HG03460 (cell line): ENCODE data around the gene ALOX15.
"Not testable (repeated sequence)": the region's sequence is repeated elsewhere in the genome, so short reads cannot be mapped to it uniquely, and the experiment has no call there.

Experiments used
- ATAC-seq: cut with Tn5 transposase; IDR thresholded peaks from one replicate; pipeline ENCODE4 v1.9.1; 2021; ENCODE audit not compliant: unreplicated experiment

ALOX15 gene

DNA sequence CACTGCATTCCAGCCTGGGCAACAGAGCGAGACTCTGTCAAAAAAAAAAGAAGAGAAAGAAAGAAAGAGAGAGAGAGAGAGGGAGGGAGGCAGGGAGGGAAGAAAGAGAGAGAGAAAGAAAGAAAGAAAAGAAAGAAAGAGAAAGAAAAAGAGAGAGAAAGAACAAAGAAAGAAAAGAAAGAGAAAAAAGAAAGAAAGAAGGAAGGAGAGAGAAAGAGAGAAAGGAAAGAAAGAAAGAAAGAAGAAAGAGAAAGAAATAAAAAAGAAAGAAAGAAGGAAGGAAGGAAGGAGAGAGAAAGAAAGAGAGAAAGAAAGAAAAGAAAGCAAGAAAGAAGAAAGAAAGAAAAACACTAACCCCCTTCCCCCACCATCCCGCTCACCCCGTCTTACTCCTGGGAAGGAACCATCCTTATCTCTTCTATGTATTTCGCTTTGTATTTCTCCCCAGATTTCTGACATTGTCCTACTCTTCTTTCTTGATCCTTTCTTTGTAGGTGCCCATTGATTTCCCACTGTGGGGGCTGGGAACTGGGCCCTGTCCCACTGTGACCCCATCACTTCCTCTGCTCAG is 20.9 kb downstream of the ALOX15 start:
- no peak for ATAC-seq

DNA sequence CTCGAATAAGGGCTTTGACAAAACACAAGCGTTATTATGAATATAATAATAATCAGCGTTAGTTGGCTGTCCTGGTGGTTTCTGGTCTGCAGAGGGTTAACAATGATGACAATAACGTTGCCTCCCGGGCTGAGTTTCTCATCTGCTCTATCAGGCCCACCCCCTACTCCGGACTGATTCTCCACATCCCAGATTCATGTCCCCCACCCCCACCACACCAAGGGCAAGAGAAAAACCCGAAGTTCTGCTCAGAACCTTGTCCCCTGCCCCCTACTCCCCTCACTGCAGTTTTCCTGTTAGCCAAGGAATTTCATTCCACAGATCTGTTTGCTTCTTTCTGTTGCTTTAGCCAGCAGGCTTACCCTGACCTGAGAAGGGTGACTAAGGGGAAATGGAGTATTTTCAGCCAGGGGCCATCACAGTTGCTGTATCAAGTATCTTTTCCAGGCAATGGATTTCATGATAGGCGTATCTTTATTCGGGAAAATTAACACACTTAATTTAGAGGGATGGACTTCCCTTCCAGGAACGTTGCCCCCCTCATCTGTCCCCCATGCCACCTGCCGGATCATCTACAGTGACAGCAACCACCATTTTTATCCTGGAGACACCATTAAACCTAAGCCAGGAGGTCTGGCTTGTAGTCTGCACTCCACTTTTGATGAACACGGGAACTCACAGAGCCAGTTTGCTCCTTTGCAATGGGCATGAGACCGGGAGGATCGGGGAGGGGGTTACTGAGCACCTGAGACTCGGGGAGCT is 23.7 kb downstream of the ALOX15 start:
- no peak for ATAC-seq

DNA sequence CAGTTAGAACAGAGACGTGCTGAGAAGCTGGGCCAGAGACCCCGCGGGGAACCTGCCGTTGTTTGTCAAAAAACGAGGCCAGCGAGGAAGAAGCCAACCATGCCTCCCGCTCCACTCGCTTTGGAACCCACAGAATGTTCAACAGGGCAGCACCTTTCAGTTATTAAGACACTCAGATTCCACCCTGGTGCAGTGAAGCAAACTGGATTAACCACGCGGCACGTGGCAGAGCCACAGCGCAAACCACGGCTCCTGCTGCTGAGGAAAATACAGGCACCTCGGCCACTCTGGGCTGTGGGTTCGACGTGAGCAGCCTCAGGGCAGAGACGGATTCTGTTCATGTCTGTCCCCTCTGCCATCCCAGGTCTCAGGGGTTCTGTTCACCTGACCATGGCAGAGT is 24.4 kb downstream of the ALOX15 start:
- ATAC-seq = no peak

DNA sequence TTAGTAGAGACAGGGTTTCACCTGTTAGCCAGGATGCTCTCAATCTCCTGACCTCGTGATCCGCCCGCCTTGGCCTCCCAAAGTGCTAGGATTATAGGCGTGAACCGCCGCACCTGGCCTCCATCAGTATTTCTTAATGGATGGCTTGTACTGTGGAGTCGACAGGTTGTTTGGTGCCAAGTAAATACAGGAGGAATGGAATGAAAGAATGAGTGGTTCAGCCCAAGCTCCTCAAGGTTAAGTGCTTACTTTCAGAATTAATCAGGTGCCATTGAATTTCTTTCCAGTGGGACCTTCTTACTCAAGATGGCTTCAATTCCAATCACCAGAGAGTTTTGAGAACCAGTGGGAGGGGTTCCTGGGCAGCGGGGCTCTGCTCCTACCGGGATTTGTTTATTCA is 25.0 kb downstream of the ALOX15 start:
- ATAC-seq = no peak

DNA sequence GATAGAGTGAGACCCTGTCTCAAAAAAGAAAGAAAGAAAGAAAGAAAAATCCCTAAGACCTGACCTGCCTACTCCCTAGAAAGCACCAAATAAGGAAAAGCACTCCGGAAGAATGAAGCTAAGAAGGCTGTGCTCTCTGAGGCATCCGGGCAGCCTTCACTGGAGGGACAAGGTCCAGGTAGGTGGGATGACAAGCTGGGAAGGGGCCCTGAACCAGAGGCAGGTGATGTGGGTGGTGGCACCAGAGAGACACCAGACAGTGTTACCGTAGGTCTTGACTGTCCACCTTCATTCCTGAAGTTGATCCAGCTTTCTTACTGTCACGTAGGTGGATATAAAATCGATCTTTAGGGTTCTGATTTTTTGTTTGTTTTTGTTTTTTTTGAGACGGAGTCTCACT is 30.8 kb downstream of the ALOX15 start:
- no peak for ATAC-seq

DNA sequence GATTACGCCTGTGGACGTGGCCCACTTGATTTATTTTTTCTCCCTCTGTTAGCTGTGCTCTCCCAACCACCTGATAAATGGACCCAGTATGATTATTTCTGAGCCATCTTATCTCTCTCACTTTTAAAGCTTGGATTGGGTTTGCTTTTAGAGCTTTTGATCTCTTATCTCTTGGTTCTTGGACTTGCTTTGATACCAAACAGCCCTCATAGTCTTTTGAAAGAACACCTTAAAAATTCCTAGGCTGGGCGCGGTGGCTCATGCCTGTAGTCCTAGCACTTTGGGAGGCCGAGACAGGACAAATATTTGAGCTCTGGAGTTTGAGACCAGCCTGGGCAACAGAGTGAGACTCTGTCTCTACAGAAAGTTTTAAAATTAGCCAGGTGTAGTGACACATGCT is 31.3 kb downstream of the ALOX15 start:
- ATAC-seq = no peak

DNA sequence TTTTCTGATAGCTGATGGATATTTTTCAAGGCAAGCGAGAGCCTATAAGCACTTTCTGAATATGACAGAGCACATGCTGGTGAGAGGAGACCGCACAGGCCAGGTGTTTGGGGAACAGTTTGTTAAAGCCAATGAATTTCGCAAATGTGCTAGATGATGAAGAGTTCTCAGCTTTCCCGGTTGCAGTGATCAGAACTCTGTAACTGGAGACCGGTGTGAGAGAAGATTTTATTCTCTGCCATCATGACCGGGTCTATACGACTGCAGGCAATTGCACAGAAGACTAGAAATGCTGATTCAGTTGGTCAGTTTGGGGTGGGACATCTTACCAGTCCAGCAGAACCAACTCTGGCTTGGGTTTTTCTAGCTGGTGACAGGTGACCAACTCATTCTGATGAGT is 31.7 kb downstream of the ALOX15 start:
- no peak for ATAC-seq

DNA sequence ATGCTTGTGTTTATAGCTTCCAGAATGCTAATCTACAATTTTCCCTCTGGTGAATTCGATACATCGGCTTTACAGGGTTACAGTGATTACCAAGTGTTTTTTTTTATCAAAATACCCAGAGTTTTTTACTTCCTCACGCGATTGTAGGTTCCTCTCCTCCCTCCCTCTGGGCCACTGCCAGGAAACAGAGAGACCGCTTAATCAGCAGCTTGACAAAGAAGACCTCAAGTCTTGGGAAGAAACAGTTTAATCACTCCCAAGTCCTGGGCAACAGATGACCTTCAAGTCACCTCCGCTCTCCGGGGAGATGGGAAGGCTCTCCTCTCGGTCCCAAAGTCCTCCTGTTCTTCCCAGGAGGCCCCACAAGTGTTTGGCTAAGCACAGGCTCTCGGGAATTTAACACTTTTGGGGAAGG is 33.7 kb downstream of the ALOX15 start:
- ATAC-seq = no peak

DNA sequence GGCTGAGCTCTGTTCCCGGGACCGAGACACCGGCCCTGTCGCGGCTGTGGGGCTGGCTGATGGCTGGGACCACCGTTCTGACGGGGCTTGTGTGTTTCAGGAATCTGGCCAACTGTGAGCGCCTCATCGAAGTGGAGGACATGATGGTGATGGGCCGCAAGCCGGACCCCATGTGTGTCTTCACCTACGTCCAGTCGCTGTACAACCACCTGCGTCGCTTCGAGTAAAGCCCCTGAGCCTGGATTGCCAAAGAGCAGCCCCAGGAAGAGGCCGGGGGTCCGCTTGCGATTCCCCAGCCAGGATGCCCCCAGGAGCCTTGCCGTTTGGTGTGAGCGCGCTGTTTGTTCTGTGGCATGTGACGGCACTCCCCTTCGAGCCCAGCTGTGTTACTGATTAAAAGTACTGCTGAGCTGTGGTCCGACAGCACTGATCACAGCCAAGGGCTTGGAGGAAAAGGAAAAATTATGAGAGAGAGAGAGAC is 34.2 kb downstream of the ALOX15 start:
- no peak for ATAC-seq

DNA sequence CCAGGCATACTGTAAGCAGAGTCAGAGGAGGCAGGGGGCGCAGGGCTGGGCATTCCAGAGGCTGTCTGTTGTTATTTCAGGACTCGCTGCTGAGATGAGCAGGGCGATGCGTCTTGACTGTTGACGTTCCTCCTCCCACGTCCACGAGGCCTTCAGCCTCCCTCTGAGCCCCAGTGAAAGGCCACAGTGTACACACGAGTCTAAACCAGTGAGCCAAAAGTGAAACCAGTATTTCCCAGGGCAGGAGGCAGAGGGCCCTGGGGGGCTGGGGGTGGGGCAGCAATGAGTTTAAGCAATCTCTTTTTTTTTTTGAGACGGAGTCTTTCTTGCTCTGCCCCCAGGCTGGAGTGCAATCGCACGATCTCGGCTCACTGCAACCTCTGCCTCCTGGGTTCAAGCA is 35.7 kb downstream of the ALOX15 start:
- ATAC-seq = no peak

DNA sequence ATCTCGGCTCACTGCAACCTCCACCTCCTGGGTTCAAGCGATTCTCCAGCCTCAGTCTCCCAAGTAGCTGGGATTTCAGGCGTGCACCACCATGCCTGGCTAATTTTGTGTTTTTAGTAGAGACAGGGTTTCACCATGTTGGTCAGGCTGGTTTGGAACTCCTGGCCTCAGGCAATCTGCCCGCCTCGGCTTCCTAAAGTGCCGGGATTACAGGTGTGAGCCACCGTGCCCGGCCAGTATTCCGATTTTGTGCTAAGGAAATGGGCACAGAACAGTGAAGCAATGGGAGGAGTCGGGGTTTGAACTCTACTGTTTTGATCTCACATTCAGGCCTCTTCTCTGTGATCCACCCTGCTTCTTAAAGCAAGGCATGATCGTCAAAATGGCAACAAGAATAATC is 36.7 kb downstream of the ALOX15 start:
- not testable (repeated sequence) for ATAC-seq

DNA sequence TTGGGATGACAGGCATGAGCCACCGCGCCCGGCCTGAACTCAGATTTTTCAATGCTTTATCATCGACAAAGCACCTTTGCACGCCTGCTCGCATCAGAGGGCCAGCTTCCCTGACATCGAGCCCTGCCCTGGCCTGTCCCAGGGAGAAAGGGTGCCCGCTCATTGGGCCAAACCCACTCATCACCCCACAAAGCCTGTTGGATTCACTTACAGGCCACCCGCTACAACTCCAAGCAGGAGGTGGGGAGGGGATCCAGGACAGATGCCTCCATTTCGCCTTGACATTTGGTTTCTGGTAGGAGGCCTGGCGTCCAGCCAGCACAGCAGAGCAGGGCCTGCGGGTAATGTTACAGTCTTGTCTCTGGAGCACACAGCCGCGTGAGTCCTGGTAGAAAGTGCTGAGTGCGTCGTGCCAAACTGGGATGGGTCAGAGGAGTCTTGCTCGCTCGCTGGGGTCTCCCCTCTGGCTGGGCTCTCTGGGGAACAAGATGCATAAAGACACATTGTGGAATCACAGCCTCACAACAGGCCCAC is 37.3 kb downstream of the ALOX15 start:
- no peak for ATAC-seq

DNA sequence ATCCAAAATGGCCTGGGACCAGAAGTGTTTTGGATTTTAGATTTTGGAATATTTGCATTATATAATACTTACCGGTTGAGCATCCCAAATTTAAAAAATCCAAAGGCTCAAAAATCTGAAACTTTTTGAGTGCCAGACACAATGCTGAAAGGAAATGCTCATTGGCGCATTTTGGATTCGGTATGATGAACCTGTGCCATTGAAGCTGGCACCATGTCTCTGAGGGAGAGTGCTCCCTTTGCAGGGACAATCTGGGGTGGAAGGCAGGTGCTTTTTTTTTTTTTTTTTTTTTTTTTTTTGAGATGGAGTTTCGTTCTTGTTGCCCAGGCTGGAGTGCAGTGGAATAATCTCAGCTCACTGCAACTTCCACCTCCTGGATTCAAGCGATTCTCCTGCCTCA is 39.4 kb downstream of the ALOX15 start:
- ATAC-seq = no peak

DNA sequence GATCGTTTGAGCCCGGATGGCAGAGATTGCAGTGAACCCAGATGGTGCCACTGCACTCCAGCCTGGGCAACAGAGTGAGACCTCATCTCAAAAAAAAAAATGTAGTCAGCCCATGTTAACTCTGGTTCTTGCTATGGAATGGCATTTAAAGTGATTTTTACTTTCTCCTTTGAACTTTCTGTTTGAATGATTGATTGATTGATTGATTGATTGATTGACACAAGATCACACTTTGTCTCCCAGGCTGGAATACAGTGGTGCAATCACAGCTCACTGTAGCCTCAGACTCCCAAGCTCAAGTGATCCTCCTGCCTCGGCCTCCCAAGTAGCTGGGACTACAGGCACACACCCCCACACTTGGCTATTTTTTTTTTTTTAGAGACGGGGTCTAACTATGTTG is 40.2 kb downstream of the ALOX15 start:
- ATAC-seq = no peak

DNA sequence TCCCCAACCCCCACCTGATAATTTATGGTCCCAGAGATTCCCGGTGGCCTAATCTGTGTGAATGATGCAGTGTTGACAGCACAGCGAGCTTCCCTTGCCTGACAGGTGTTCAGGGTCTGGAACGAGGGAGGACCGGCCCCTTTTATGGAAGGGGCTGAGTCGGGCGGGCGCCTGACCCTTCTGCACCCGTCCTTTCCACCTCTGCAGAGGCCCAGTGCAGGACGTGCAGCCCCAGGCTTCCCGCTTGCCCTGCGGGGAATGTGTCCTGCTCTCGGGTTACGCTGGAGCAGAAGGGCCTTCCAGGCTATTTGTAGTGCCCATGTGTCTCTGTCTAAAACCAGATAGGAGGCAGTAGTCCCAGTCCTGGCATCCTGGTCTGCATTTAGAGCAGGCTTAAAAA is 40.9 kb downstream of the ALOX15 start:
- ATAC-seq = no peak

DNA sequence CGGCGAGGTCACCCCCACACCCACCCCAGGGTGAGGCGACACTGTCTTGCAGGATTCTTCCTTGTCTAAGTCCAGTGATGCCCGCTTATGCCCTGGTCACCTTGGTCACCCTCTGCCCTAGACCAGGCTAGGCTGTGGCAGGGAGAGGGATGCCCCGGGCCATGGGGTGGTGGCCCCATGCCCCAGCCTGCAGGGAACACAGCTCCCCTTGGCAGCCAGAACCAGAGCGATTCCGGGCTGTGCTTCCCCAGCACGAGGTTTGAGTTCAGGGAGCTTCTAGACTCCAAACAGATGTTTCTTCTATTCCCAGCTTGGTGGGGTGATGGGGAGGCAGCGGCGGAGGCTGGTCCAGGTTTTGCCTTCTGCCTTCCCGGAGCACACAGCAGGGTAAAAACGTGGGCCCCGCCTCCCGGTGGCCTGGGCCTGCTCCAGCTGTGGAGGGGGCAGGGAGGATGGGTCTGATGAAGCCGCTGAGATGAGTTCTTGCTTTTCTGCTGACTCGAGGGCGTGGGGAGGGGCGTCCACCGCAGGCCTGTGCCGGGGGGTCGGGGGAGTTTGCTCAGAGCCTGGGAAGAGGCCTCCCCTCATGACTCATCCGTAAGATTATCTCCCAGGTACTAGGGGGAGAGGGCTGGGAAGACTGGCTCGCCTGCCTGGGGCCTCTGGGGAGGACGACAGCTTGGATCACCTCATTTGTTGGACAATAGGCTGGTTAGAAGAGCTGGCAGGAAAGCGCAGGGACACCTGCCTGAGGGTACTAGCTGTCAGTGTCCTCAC is 41.8 kb downstream of the ALOX15 start:
- ATAC-seq = no peak

DNA sequence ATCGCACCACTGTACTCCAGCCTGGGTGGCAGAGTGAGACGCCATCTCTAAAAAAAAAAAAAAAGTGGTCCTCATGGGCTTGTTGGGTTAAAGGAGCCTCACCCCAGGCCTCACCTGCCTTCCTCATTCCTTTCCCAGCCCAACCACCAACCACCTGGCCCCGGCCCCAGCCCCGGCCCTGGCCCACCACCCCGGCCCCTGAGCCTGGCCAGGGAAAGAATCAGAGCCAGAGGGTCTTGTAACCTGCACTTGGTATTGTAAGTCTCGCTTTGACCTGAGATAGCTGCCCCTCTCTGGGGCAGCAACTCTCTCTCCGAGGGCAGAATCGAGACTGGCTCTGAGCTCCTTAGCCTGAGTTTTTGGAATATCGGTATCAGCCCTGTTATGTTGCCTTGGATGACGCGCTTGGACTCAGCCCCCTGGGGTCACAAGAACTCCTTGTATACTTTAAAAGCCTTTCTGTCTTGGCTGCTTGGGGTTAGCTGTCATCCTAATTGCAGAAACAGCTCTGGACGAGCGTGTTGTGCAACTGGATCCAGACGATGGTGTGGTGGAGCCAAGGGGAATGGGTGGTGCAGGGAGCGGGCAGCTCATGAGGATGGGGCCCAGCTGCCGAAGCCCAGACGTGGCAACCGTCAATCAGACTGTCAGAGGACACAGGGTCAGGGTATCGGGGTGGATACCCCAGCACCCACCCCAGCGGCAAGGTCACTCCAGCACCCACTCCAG is 42.5 kb downstream of the ALOX15 start:
- no peak for ATAC-seq

DNA sequence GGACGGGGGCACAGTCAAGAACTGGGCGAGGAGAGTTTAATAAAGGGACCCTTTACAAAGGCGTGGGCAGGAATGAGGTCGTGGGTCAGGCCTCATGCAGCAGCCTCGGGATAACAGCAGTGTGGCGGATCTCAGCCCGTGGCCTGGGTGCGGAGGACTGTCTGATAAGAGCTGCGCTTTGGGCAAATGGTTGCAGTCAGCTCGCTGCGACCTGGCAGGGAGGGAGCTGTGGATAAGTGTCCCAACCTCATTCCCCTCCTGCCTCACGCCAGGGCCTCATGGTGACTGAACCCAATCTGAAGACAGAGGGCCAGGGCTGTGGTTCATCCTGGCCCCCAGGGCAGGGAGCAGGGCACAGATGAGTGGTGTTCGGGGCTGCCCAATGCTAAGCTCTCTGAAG is 43.5 kb downstream of the ALOX15 start:
- no peak for ATAC-seq

DNA sequence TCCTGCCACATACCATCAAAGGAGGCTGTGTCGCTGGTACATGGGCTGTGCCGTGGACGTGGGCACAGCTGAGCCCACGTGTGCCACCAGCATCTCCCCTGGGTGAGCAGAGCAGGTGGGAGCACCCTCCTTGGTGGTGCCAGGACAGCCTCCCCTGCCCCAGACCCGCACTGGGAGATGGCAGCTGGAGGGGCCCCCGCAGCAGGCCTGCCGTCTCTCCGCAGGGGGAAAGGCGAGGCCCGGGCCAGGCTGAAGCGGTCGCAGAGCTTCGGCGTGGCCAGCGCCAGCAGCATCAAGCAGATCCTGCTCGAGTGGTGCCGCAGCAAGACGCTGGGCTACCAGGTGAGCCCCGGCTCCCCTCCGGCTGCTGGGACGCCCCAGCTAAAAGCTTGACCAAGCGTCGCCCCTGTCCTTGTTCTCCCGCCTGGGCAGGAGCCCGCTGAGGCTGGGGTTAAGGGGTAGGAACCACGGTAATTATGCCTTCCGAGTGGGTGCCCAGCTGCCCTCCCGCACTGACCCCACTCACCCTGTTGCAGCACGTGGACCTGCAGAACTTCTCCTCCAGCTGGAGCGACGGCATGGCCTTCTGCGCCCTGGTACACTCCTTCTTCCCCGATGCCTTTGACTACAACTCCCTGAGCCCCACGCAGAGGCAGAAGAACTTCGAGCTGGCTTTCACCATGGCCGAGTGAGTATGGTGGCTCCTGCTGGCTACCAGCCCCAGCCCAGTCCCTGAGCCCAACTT is 44.7 kb downstream of the ALOX15 start:
- ATAC-seq = no peak

DNA sequence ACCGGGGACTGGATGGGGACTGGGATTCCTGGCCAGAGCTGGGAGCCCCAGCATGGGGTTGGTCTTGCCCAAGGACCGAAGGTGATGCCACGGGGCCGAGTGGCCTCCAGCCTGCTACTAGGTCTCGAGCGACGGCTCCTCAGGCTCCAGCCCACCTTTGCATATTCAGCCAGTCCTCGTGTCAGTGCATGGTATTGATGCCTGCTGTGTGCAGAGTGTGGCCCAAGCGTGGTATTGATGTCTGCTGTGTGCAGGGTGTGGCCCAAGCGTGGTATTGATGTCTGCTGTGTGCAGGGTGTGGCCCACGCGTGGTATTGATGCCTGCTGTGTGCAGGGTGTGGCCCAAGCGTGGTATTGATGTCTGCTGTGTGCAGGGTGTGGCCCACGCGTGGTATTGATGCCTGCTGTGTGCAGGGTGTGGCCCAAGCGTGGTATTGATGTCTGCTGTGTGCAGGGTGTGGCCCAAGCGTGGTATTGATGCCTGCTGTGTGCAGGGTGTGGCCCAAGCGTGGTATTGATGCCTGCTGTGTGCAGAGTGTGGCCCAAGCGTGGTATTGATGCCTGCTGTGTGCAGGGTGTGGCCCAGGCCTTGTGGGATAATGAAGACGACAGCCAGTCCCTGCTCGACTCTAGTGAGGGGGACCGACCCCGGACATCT is 45.7 kb downstream of the ALOX15 start:
- not testable (repeated sequence) for ATAC-seq
